ENCODE measurements around the gene RNF121. TPM values are rescaled to one million over a fixed set of nuclear protein-coding genes. Genes with fewer than 3 reads are reported as not detected.
"Not testable (repeated sequence)": the region's sequence is repeated elsewhere in the genome, so short reads cannot be mapped to it uniquely, and the experiment has no call there.

The RNF121 gene
- total and polyA plus RNA-seq, 2 of the 8 experiments (the other 6 are each of a cell fraction or from before 2014, with no cell fraction given): 39.7 to 51.6 TPM

GRCh38 chr11:71911321-71911985, 17.4 kb upstream of the RNF121 start:
- H3K79me1 ChIP-seq (ENCODE audit: low read depth, low read length); H3K9ac ChIP-seq (replicated peaks in 1 of 4; ENCODE audit: extremely low read depth in 1 of 4, low read depth in 3 of 4, low read length in 3 of 4); H2BK5ac ChIP-seq (ENCODE audit: low read depth, low read length); H3K23ac ChIP-seq (ENCODE audit: insufficient read length); H2BK120ac ChIP-seq (replicated peaks; ENCODE audit: low read depth, low read length); H3K4me2 ChIP-seq (ENCODE audit: insufficient read depth in 1 of 2, low read depth in 2 of 2, low read length in 2 of 2); H3K27me3 ChIP-seq (replicated peaks in 1 of 4; ENCODE audit: control insufficient read depth in 3 of 4, extremely low read depth in 1 of 4, insufficient read depth in 3 of 4, low read length in 3 of 4); POLR2A ChIA-PET (ENCODE audit: partially characterized antibody); H3K27ac ChIP-seq (ENCODE audit: low read depth, low read length); H3K4ac ChIP-seq (replicated peaks; ENCODE audit: insufficient read length, low read depth, low read length); H2BK12ac ChIP-seq (ENCODE audit: low read depth, low read length); H3K18ac ChIP-seq (ENCODE audit: extremely low read depth, low read length); H2AFZ ChIP-seq (ENCODE audit: low read length); DNase-seq (ENCODE audit: low read depth in 1 of 2, low spot score in 2 of 2); H3K23me2 ChIP-seq (ENCODE audit: low read depth, low read length); H4K8ac ChIP-seq (ENCODE audit: extremely low read depth, insufficient read depth, low read length); H4K91ac ChIP-seq (replicated peaks; ENCODE audit: insufficient read length, low read length); H3K9me3 ChIP-seq (ENCODE audit: insufficient read depth in 2 of 2, low read depth in 1 of 2, low read length in 1 of 2); H4K20me1 ChIP-seq (replicated peaks in 1 of 2; ENCODE audit: control insufficient read depth in 1 of 2, insufficient read depth in 2 of 2, low read length in 2 of 2); H3K79me2 ChIP-seq (ENCODE audit: control insufficient read depth in 1 of 2, insufficient read depth in 2 of 2, low read length in 2 of 2); H3K4me1 ChIP-seq (replicated peaks in 1 of 4; ENCODE audit: control insufficient read depth in 3 of 4, insufficient read depth in 4 of 4, low read length in 3 of 4); H3K14ac ChIP-seq (ENCODE audit: insufficient read length); H2BK15ac ChIP-seq (ENCODE audit: low read length); FAIRE-seq; H3K4me3 ChIP-seq (ENCODE audit: extremely low read depth in 1 of 4, insufficient read depth in 2 of 4, low read depth in 3 of 4, low read length in 4 of 4); H2BK20ac ChIP-seq (ENCODE audit: low read length); H4K5ac ChIP-seq (ENCODE audit: insufficient read length, low read depth, low read length); H2AK5ac ChIP-seq (ENCODE audit: low read depth, low read length); H3K56ac ChIP-seq (replicated peaks; ENCODE audit: insufficient read length, low read depth, low read length): not testable (repeated sequence)
- 81% methylated on average over 10 of the region's 10 CpGs; no CpG with 5 or more reads in 1 of the 2 experiments for WGBS, 2 experiments (ENCODE audit: extremely low coverage in 1 of 2, insufficient coverage in 1 of 2, insufficient read length in 1 of 2, insufficient replicate concordance in 2 of 2, low coverage in 1 of 2, low lambda C conversion rate in 2 of 2, missing lambda C conversion rate in 1 of 2)
- peak in 1 of 2 experiments; percentile 9; a peak in 1 of 4 replicates for TF ChIP-seq RAD21 (IDR thresholded peaks at IDR 0.05 in 1 of 2, conservative IDR thresholded peaks at IDR 0.05 in 1 of 2; ENCODE audit: low read depth in 2 of 2, low read length in 2 of 2)
- TF ChIP-seq, protein P1, sequence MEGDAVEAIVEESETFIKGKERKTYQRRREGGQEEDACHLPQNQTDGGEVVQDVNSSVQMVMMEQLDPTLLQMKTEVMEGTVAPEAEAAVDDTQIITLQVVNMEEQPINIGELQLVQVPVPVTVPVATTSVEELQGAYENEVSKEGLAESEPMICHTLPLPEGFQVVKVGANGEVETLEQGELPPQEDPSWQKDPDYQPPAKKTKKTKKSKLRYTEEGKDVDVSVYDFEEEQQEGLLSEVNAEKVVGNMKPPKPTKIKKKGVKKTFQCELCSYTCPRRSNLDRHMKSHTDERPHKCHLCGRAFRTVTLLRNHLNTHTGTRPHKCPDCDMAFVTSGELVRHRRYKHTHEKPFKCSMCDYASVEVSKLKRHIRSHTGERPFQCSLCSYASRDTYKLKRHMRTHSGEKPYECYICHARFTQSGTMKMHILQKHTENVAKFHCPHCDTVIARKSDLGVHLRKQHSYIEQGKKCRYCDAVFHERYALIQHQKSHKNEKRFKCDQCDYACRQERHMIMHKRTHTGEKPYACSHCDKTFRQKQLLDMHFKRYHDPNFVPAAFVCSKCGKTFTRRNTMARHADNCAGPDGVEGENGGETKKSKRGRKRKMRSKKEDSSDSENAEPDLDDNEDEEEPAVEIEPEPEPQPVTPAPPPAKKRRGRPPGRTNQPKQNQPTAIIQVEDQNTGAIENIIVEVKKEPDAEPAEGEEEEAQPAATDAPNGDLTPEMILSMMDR (IDR thresholded peaks at IDR 0.05; ENCODE audit: control extremely low read depth in 1 of 3, insufficient read depth in 1 of 3, low read depth in 1 of 3, low read length in 3 of 3): peak in 2 of 3 experiments; percentile 21 to 24; a peak in 2 of 4 replicates
- peaks cover 0 to 27% (median 14%) of the 10 kb centered on the region in 4 experiments; a peak in 6 of 8 replicates for H3K36me3 ChIP-seq (ENCODE audit: control insufficient read depth in 2 of 4, insufficient read depth in 4 of 4, low read length in 3 of 4)
- CTCF ChIA-PET (ENCODE audit: partially characterized antibody): interaction anchor here (0.7 to 1.3 kb wide), 3 partner anchors 10 to 120 kb away, joined by 3 read pairs; no protein-coding TSS in a partner anchor

All from H1 (cell line).